PC-3 (cell line): ENCODE measurements around the gene CYP21A2.

ENCODE experiments used
- EZH2phosphoT487 ChIP-seq: fragments of 300-600 bp; sonication (generic); IDR thresholded peaks from 2 replicates; pipeline ENCODE4 v1.6.1; 2018; ENCODE audit warnings: mild to moderate bottlenecking, antibody characterized with exemption, low read length, borderline replicate concordance
- TF ChIP-seq, protein P1 (sequence below): fragments of 300-600 bp; sonication (generic); conservative IDR thresholded peaks from 2 replicates; pipeline ENCODE4 v1.5.1; 2017; ENCODE audit warnings: antibody characterized with exemption, low read depth, mild to moderate bottlenecking, low read length

DNA sequence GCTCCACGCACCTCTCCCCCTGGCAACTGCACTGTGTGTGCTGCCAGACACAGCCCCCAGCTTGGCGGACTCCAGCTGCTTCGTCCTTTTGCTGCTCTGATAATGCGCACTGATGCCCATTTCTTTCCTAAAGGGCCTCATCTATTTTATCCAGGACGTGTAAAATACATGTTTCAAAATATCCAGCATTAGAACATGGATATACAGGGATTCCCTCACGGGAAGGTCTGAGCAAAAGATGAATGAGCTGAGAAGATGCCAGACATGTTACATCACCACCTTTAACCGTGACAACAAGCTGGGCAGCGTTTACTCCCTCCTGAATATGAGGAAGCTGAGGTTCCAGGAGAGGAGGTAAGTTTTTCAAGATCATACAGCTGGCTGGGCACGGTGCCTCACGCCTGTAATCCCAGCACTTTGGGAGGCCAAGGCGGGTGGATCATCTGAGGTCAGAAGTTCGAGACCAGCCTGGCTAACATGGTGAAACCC is 38.1 kb downstream of the CYP21A2 start:
- TF ChIP-seq, protein P1, sequence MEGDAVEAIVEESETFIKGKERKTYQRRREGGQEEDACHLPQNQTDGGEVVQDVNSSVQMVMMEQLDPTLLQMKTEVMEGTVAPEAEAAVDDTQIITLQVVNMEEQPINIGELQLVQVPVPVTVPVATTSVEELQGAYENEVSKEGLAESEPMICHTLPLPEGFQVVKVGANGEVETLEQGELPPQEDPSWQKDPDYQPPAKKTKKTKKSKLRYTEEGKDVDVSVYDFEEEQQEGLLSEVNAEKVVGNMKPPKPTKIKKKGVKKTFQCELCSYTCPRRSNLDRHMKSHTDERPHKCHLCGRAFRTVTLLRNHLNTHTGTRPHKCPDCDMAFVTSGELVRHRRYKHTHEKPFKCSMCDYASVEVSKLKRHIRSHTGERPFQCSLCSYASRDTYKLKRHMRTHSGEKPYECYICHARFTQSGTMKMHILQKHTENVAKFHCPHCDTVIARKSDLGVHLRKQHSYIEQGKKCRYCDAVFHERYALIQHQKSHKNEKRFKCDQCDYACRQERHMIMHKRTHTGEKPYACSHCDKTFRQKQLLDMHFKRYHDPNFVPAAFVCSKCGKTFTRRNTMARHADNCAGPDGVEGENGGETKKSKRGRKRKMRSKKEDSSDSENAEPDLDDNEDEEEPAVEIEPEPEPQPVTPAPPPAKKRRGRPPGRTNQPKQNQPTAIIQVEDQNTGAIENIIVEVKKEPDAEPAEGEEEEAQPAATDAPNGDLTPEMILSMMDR: no peak
- TF ChIP-seq EZH2phosphoT487: no peak
